ENCODE measurements around the gene ZNF728. TPM values are rescaled to one million over a fixed set of nuclear protein-coding genes. Genes with fewer than 3 reads are reported as not detected.

The ZNF728 gene
- total RNA-seq, 4 donors from 2014 or later: 2.6 to 10.6 (median 4.6) TPM

Small RNA genes within 50 kb of the gene (small RNA-seq; reads per million reads assigned to genes)
- gene AC022145.2: 0 reads per million in 4 donors

Other genes starting within 250 kb of the ZNF728 start
- under 1 TPM in 3 of 4 donors, not detected in 1; under 0.01 to 0.27 (median 0.02) TPM for gene ZNF99, start 219.0 kb downstream of the ZNF728 start, total RNA-seq
- not detected for gene ZNF723, start 170.9 kb downstream of the ZNF728 start, total RNA-seq
- gene ZNF730, start 113.8 kb upstream of the ZNF728 start, total RNA-seq: under 1 TPM in 1 of 4 donors, not detected in 3; 0.27 TPM
- under 1 TPM in 3 of 4 donors, not detected in 1; 0.57 to 0.94 (median 0.69) TPM for gene ZNF724, start 247.2 kb upstream of the ZNF728 start, total RNA-seq

Measured in gastroesophageal sphincter (tissue), 4 donors.